Ovary (tissue), 3 donors: Measurements from ENCODE around the gene PLCB1.

Experiments used
- CTCF ChIP-seq, 3 donors: fragments of 450-650 bp in 2 of 3; fragments of 200-600 bp in 1 of 3; IDR thresholded peaks; one replicate each; pipeline versions ENCODE4 v1.5.1 to v1.8.0; 2016 to 2022; ENCODE audit warnings: antibody characterized with exemption in 3 of 3, mild to moderate bottlenecking in 1 of 3
- EP300 ChIP-seq: sonication (generic); formaldehyde crosslinking; IDR thresholded peaks from one replicate; pipeline ENCODE4 v1.6.1; 2017; ENCODE audit warnings: antibody characterized with exemption
- POLR2A ChIP-seq: fragments of 450-650 bp; IDR thresholded peaks from one replicate; pipeline ENCODE4 v1.6.1; 2017; ENCODE audit warnings: antibody characterized with exemption, mild to moderate bottlenecking, moderate library complexity
- donor health status: DM: no; HTN: no; CAD: no.

GRCh38 chr20:8401556-8401955 lies 269.5 kb downstream of the PLCB1 start:
- TF ChIP-seq CTCF (IDR thresholded peaks at IDR 0.05): no peak
- no peak for TF ChIP-seq EP300
- no peak for TF ChIP-seq POLR2A
